ENCODE measurements around the gene OSBPL3. TPM values are rescaled to one million over a fixed set of nuclear protein-coding genes. Genes with fewer than 3 reads are reported as not detected.

Gene OSBPL3
- total RNA-seq, 1 experiment from 2014 or later: 36.8 TPM

GRCh38 chr7:24948739-24949138 lies 31.2 kb downstream of the OSBPL3 start:
- ATAC-seq (peak; percentile 63), DNase-seq (ENCODE audit: low read depth, low spot score) (no peak)
- H3K9me3 ChIP-seq (ENCODE audit: control insufficient read depth in 1 of 2, insufficient read depth in 1 of 2, low read depth in 1 of 2, low read length in 2 of 2): no peaks in the 10 kb centered on the region
- no peak overlapping the region for H2AFZ ChIP-seq (ENCODE audit: low read depth, low read length, poor library complexity, severe bottlenecking)
- H3K4me3 ChIP-seq (replicated peaks in 1 of 2; ENCODE audit: low read depth in 1 of 2, low read length in 2 of 2): no peak overlapping the region
- TF ChIP-seq, protein P1, sequence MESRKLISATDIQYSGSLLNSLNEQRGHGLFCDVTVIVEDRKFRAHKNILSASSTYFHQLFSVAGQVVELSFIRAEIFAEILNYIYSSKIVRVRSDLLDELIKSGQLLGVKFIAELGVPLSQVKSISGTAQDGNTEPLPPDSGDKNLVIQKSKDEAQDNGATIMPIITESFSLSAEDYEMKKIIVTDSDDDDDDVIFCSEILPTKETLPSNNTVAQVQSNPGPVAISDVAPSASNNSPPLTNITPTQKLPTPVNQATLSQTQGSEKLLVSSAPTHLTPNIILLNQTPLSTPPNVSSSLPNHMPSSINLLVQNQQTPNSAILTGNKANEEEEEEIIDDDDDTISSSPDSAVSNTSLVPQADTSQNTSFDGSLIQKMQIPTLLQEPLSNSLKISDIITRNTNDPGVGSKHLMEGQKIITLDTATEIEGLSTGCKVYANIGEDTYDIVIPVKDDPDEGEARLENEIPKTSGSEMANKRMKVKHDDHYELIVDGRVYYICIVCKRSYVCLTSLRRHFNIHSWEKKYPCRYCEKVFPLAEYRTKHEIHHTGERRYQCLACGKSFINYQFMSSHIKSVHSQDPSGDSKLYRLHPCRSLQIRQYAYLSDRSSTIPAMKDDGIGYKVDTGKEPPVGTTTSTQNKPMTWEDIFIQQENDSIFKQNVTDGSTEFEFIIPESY (IDR thresholded peaks at IDR 0.05; ENCODE audit: extremely low read depth, insufficient replicate concordance, low read length): no peak
- TF ChIP-seq RAD21 (IDR thresholded peaks at IDR 0.05; ENCODE audit: low read depth) (no peak), JUND (IDR thresholded peaks at IDR 0.05) (peak; percentile 46; the same call in 1 of the 2 replicates), ZFX (IDR thresholded peaks at IDR 0.05) (no peak), FOSL1 (IDR thresholded peaks at IDR 0.05; ENCODE audit: low read depth) (peak; percentile 45; the same call in 1 of the 2 replicates), TCF7L2 (IDR thresholded peaks at IDR 0.05; ENCODE audit: borderline replicate concordance, extremely low read depth, insufficient read depth, insufficient read length) (no peak), SP1 (IDR thresholded peaks at IDR 0.05; ENCODE audit: low read depth) (0 out of 2 replicates have a peak, but pooled peaks have one; percentile 16)
- TF ChIP-seq, protein P2, sequence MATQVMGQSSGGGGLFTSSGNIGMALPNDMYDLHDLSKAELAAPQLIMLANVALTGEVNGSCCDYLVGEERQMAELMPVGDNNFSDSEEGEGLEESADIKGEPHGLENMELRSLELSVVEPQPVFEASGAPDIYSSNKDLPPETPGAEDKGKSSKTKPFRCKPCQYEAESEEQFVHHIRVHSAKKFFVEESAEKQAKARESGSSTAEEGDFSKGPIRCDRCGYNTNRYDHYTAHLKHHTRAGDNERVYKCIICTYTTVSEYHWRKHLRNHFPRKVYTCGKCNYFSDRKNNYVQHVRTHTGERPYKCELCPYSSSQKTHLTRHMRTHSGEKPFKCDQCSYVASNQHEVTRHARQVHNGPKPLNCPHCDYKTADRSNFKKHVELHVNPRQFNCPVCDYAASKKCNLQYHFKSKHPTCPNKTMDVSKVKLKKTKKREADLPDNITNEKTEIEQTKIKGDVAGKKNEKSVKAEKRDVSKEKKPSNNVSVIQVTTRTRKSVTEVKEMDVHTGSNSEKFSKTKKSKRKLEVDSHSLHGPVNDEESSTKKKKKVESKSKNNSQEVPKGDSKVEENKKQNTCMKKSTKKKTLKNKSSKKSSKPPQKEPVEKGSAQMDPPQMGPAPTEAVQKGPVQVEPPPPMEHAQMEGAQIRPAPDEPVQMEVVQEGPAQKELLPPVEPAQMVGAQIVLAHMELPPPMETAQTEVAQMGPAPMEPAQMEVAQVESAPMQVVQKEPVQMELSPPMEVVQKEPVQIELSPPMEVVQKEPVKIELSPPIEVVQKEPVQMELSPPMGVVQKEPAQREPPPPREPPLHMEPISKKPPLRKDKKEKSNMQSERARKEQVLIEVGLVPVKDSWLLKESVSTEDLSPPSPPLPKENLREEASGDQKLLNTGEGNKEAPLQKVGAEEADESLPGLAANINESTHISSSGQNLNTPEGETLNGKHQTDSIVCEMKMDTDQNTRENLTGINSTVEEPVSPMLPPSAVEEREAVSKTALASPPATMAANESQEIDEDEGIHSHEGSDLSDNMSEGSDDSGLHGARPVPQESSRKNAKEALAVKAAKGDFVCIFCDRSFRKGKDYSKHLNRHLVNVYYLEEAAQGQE (IDR thresholded peaks at IDR 0.05; ENCODE audit: low read depth): no peak
- H3K4me1 ChIP-seq (ENCODE audit: control insufficient read depth in 1 of 2, insufficient read depth in 2 of 2, low read length in 2 of 2): peaks cover 21 to 34% of the 10 kb centered on the region in 2 experiments
- intact Hi-C loops (cut with micrococcal nuclease): no loop called here
- ChIA-PET POLR2A (no interaction called here), CTCF (no interaction called here), RAD21 (ENCODE audit: low non-redundant PET in 1 of 2, low total read pairs in 2 of 2, uncharacterized antibody in 2 of 2, unreplicated experiment in 2 of 2) (no interaction called here)
- BruUV-seq (replicated peaks): no TSS peak
- H3K4me2 ChIP-seq (ENCODE audit: low read length): peak overlapping the region; percentile 38
- H3K27me3 ChIP-seq (ENCODE audit: insufficient read depth, low read length): no peaks in the 10 kb centered on the region
- H4K20me1 ChIP-seq (ENCODE audit: insufficient read depth): no peaks in the 10 kb centered on the region; the same call in 1 of the 2 replicates
- H3K79me2 ChIP-seq (ENCODE audit: insufficient read depth, low read length): peaks cover 98% of the 10 kb centered on the region
- no peaks in the 10 kb centered on the region for H3K9me2 ChIP-seq (ENCODE audit: insufficient read depth)
- no peaks in the 10 kb centered on the region for H3K36me3 ChIP-seq (ENCODE audit: control insufficient read depth in 1 of 2, insufficient read depth in 2 of 2, low read length in 2 of 2)
- no peak overlapping the region for H3K27ac ChIP-seq (ENCODE audit: low read depth, low read length)
- no peak overlapping the region for H3K9ac ChIP-seq (ENCODE audit: low read length)

Measured in HCT116 (cell line).